GM21528 (cell line): ENCODE data around the gene ZNF674.

Source experiments
- ATAC-seq: cut with Tn5 transposase; IDR thresholded peaks from one replicate; pipeline ENCODE4 v1.9.1; 2021; ENCODE audit warnings: mild to moderate bottlenecking, moderate library complexity; ENCODE audit not compliant: unreplicated experiment, low FRiP score

ZNF674 gene

GRCh38 chrX:46545111-46546005, at the start of gene ZNF674:
Gene ZNF674 (minus strand): TSS chrX:46545421. CDS start chrX:46542087, 3,334 bp downstream.
- ATAC-seq, result peak; percentile 96

GRCh38 chrX:46589977-46590723, 44.9 kb upstream of the ZNF674 start:
- no peak for ATAC-seq

- ATAC-seq, result no peak
Measured at GRCh38 chrX:46588263-46588662, 43.0 kb upstream of the ZNF674 start.

GRCh38 chrX:46587753-46588171, 42.5 kb upstream of the ZNF674 start:
- no peak for ATAC-seq

GRCh38 chrX:46587158-46587557, 41.9 kb upstream of the ZNF674 start:
- ATAC-seq, result no peak

- no peak for ATAC-seq
Measured at GRCh38 chrX:46584736-46585135, 39.5 kb upstream of the ZNF674 start.

GRCh38 chrX:46582966-46583365, 37.7 kb upstream of the ZNF674 start:
- ATAC-seq, result no peak

- no peak for ATAC-seq
Measured at GRCh38 chrX:46582325-46582724, 37.1 kb upstream of the ZNF674 start.

GRCh38 chrX:46580613-46581012, 35.4 kb upstream of the ZNF674 start:
- no peak for ATAC-seq

GRCh38 chrX:46579250-46579649, 34.0 kb upstream of the ZNF674 start:
- no peak for ATAC-seq

GRCh38 chrX:46577221-46578005, 32.2 kb upstream of the ZNF674 start:
- ATAC-seq, result no peak

GRCh38 chrX:46576458-46576857, 31.2 kb upstream of the ZNF674 start:
- no peak for ATAC-seq

GRCh38 chrX:46575991-46576392, 30.8 kb upstream of the ZNF674 start:
- ATAC-seq, result no peak

- no peak for ATAC-seq
Measured at GRCh38 chrX:46575586-46575985, 30.4 kb upstream of the ZNF674 start.

GRCh38 chrX:46574774-46575381, 29.7 kb upstream of the ZNF674 start:
- peak; percentile 15 for ATAC-seq

GRCh38 chrX:46573892-46574773, 28.9 kb upstream of the ZNF674 start:
- ATAC-seq, result peak; percentile 39

- peak; percentile 56 for ATAC-seq
Measured at GRCh38 chrX:46573331-46573891, 28.2 kb upstream of the ZNF674 start, which contains the start of gene CHST7. Gene CHST7 (plus strand): TSS chrX:46573765. CDS start chrX:46573932, 167 bp downstream.

- peak; percentile 35 for ATAC-seq
Measured at GRCh38 chrX:46572340-46572936, 27.2 kb upstream of the ZNF674 start.
